Measurements from ENCODE around the gene PTGIR.

The PTGIR gene

DNA sequence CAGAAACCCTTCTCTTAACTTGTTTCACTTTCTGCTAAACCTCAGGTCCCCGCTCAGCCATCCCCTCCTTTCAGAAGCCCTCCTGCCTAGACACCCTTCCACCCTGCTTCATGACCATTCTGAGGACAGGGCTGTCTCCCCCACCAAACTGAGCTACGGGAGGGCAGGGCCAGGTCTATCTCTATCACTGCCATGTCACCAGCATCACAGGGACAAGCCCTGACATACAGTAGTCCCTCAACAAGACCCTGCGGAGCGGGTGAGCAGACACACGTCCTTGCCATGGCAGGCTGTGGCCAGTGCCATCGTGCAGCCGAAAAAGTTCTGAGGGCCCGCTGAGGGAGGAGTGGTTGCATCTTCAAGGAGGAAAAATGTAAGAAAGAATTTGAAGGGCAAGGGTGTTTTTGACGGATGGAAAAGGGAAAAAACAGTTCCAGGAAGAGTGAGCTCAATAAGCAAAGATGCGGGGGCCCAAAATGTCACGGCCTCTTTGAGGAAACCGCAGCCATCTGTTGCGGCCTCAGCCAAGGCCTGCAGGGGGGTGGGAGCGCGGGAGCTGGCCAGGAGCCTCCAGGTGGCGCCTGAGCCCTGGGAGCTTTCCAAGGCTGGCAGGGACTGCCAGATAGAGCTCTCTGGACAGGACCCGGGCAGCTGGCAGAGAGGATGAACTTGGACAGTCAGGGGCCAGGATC, 8.1 kb downstream of the PTGIR start:
- no peaks in the 10 kb centered on the region for H3K79me2 ChIP-seq (ENCODE audit: control insufficient read depth, insufficient read depth, low read length)
- no CpG with 5 or more reads among the region's 17 CpGs for whole genome bisulfite sequencing (ENCODE audit: extremely low coverage, insufficient coverage, low lambda C conversion rate)
- no peak overlapping the region for H2BK5ac ChIP-seq (ENCODE audit: low read length)
- H3K4me2 ChIP-seq (ENCODE audit: low read length): no peak overlapping the region
- peaks cover 2% of the 10 kb centered on the region for H3K4me1 ChIP-seq (ENCODE audit: control insufficient read depth, low read depth, low read length)
- no peak overlapping the region for H2BK120ac ChIP-seq (ENCODE audit: low read depth, low read length)
- H4K5ac ChIP-seq (ENCODE audit: low read length): no peak overlapping the region
- H3K27ac ChIP-seq (ENCODE audit: low read depth, low read length): no peak overlapping the region
- no peaks in the 10 kb centered on the region for H3K27me3 ChIP-seq (ENCODE audit: insufficient read depth, low read length, poor library complexity)
- DNase-seq: peak; percentile 73
- H3K4me3 ChIP-seq (ENCODE audit: low read length): no peak overlapping the region
- H3K36me3 ChIP-seq (ENCODE audit: control insufficient read depth, insufficient read depth, low read length): no peaks in the 10 kb centered on the region
- H3K4ac ChIP-seq (ENCODE audit: low read depth, low read length): no peak overlapping the region
- H3K23ac ChIP-seq (ENCODE audit: low read length): peak overlapping the region; percentile 80
- H2BK15ac ChIP-seq (replicated peaks; ENCODE audit: low read depth): no peak overlapping the region
- no peak overlapping the region for H2AK5ac ChIP-seq (ENCODE audit: low read length)
- H3K79me1 ChIP-seq (ENCODE audit: low read length): no peaks in the 10 kb centered on the region
- H3K18ac ChIP-seq (ENCODE audit: low read length): no peak overlapping the region
- no peak overlapping the region for H3K9ac ChIP-seq (ENCODE audit: low read length)
- peak overlapping the region; percentile 64 for H3K56ac ChIP-seq (ENCODE audit: low read length)
- H4K8ac ChIP-seq (ENCODE audit: low read depth, low read length): no peak overlapping the region

DNA sequence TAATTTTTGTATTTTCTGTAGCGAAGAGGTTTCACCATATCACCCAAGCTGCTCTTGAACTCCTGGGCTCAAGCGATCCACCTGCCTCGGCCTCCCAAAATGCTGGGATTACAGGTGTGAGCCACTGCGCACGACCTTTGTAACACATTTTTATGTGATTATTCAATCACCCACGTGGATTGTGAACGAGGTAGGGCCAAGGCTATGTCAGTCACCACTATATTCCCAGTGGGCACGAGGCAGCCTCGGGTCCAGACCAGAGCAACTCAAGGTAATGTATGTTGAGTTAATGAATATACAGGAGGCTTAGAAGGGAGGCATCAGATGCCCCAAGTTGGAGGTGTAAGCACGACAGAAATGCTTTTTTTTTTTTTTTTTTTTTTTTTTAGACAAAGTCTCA, 8.9 kb downstream of the PTGIR start:
- Histone ChIP-seq H3K56ac (ENCODE audit: low read length) (no peak overlapping the region), H3K36me3 (ENCODE audit: control insufficient read depth, insufficient read depth, low read length) (no peaks in the 10 kb centered on the region), H3K18ac (ENCODE audit: low read length) (no peak overlapping the region), H4K8ac (ENCODE audit: low read depth, low read length) (no peak overlapping the region), H3K27ac (ENCODE audit: low read depth, low read length) (no peak overlapping the region), H4K5ac (ENCODE audit: low read length) (no peak overlapping the region), H3K79me2 (ENCODE audit: control insufficient read depth, insufficient read depth, low read length) (no peaks in the 10 kb centered on the region), H3K9ac (ENCODE audit: low read length) (no peak overlapping the region), H2BK120ac (ENCODE audit: low read depth, low read length) (no peak overlapping the region), H3K4me1 (ENCODE audit: control insufficient read depth, low read depth, low read length) (no peaks in the 10 kb centered on the region), H3K4ac (ENCODE audit: low read depth, low read length) (no peak overlapping the region), H3K79me1 (ENCODE audit: low read length) (no peaks in the 10 kb centered on the region), H3K4me3 (ENCODE audit: low read length) (no peak overlapping the region), H2AK5ac (ENCODE audit: low read length) (no peak overlapping the region), H3K27me3 (ENCODE audit: insufficient read depth, low read length, poor library complexity) (no peaks in the 10 kb centered on the region), H3K23ac (ENCODE audit: low read length) (no peak overlapping the region), H2BK15ac (replicated peaks; ENCODE audit: low read depth) (no peak overlapping the region), H2BK5ac (ENCODE audit: low read length) (no peak overlapping the region), H3K4me2 (ENCODE audit: low read length) (no peak overlapping the region)
- no CpG with 5 or more reads among the region's 10 CpGs for WGBS (ENCODE audit: extremely low coverage, insufficient coverage, low lambda C conversion rate)
- no peak for DNase-seq

DNA sequence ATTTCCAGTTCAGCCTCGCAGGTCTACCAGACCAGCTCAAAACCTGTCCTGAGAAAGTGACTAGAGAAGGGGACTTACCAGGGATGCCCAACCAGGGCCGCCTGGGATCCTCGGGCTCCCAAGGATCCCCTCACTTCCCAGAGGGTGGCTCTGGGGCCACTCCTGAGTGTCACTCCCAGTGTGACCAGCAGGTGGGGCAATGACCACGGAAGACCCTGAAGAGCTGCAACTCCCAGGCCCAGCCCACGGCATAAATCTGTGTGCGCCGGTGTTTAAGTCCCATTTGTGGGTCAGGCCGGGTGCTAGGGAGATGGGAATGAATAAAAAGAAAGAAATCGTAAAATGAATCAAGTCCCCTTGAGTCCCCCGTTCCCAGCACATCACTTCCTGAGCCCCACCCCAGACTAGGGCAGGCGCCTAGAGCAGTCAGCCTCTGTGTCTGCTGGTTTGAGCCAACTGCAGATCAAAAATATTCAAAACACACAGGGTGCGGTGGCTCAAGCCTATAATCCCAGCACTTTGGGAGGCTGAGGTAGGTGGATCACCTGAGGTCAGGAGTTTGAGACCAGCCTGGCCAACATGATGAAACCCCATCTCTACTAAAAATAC, 10.7 kb downstream of the PTGIR start:
- no peak overlapping the region for H2BK15ac ChIP-seq (replicated peaks; ENCODE audit: low read depth)
- H2BK5ac ChIP-seq (ENCODE audit: low read length): no peak overlapping the region
- H2AK5ac ChIP-seq (ENCODE audit: low read length): no peak overlapping the region
- no peak overlapping the region for H3K9ac ChIP-seq (ENCODE audit: low read length)
- no peak overlapping the region for H3K56ac ChIP-seq (ENCODE audit: low read length)
- WGBS (ENCODE audit: extremely low coverage, insufficient coverage, low lambda C conversion rate): no CpG with 5 or more reads among the region's 12 CpGs
- H3K4me3 ChIP-seq (ENCODE audit: low read length): no peak overlapping the region
- H3K79me2 ChIP-seq (ENCODE audit: control insufficient read depth, insufficient read depth, low read length): no peaks in the 10 kb centered on the region
- H3K4me1 ChIP-seq (ENCODE audit: control insufficient read depth, low read depth, low read length): no peaks in the 10 kb centered on the region
- peaks cover 5% of the 10 kb centered on the region for H3K36me3 ChIP-seq (ENCODE audit: control insufficient read depth, insufficient read depth, low read length)
- no peak overlapping the region for H3K4me2 ChIP-seq (ENCODE audit: low read length)
- peak; percentile 80 for DNase-seq
- H3K4ac ChIP-seq (ENCODE audit: low read depth, low read length): no peak overlapping the region
- H3K18ac ChIP-seq (ENCODE audit: low read length): no peak overlapping the region
- no peak overlapping the region for H3K23ac ChIP-seq (ENCODE audit: low read length)
- no peak overlapping the region for H4K5ac ChIP-seq (ENCODE audit: low read length)
- no peak overlapping the region for H3K27ac ChIP-seq (ENCODE audit: low read depth, low read length)
- H3K27me3 ChIP-seq (ENCODE audit: insufficient read depth, low read length, poor library complexity): no peaks in the 10 kb centered on the region
- H3K79me1 ChIP-seq (ENCODE audit: low read length): no peaks in the 10 kb centered on the region
- no peak overlapping the region for H2BK120ac ChIP-seq (ENCODE audit: low read depth, low read length)
- H4K8ac ChIP-seq (ENCODE audit: low read depth, low read length): no peak overlapping the region

DNA sequence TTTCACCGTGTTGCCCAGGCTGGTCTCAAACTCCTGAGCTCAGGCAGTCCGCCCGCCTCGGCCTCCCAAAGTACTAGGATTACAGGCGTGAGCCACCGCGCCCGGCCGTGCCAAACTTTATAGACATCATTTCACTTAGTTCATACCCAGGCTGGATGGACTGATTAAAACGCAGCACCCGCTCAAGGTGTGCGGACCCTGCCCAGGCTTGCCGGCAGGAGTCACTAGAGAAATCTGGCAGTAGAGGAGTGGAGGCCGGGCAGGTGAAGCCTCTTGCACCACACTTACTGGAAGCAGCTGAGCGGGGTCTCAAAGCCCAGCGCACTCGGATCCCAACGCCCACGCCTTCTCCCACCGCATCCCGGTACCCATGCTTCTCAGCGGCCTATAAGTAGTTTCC, 11.4 kb downstream of the PTGIR start:
- H3K4me2 ChIP-seq (ENCODE audit: low read length): no peak overlapping the region
- H3K36me3 ChIP-seq (ENCODE audit: control insufficient read depth, insufficient read depth, low read length): peaks cover 10% of the 10 kb centered on the region
- no peak overlapping the region for H3K27ac ChIP-seq (ENCODE audit: low read depth, low read length)
- H3K56ac ChIP-seq (ENCODE audit: low read length): no peak overlapping the region
- H3K27me3 ChIP-seq (ENCODE audit: insufficient read depth, low read length, poor library complexity): no peaks in the 10 kb centered on the region
- H4K8ac ChIP-seq (ENCODE audit: low read depth, low read length): no peak overlapping the region
- no peaks in the 10 kb centered on the region for H3K79me1 ChIP-seq (ENCODE audit: low read length)
- H2BK15ac ChIP-seq (replicated peaks; ENCODE audit: low read depth): no peak overlapping the region
- H3K9ac ChIP-seq (ENCODE audit: low read length): no peak overlapping the region
- H2AK5ac ChIP-seq (ENCODE audit: low read length): no peak overlapping the region
- no peak overlapping the region for H3K18ac ChIP-seq (ENCODE audit: low read length)
- no peak overlapping the region for H3K4me3 ChIP-seq (ENCODE audit: low read length)
- H4K5ac ChIP-seq (ENCODE audit: low read length): no peak overlapping the region
- H3K4ac ChIP-seq (ENCODE audit: low read depth, low read length): no peak overlapping the region
- no CpG with 5 or more reads among the region's 22 CpGs for WGBS (ENCODE audit: extremely low coverage, insufficient coverage, low lambda C conversion rate)
- no peak overlapping the region for H2BK120ac ChIP-seq (ENCODE audit: low read depth, low read length)
- DNase-seq: no peak
- H3K23ac ChIP-seq (ENCODE audit: low read length): no peak overlapping the region
- H3K79me2 ChIP-seq (ENCODE audit: control insufficient read depth, insufficient read depth, low read length): no peaks in the 10 kb centered on the region
- no peaks in the 10 kb centered on the region for H3K4me1 ChIP-seq (ENCODE audit: control insufficient read depth, low read depth, low read length)
- H2BK5ac ChIP-seq (ENCODE audit: low read length): no peak overlapping the region

DNA sequence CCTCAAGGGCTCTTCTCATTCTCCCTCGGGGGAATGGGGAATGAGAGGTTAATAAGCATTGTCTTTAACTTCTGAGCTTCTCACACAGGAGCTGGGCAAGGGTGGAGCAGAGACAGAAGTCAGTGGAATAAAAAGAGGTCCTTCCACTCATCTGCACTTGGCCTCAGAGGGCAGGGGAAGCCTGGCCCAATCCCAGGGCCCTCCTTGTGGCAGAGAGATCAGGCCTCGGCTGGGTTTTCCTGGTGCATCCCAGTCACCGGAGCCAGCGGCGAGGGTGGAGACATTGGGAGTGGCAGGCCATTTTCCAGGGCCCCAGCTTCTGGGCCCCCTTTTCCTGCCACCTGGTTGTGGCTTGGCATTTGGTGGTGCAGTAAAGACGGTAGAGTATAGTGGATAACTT, 13.1 kb downstream of the PTGIR start:
- no peak overlapping the region for H4K8ac ChIP-seq (ENCODE audit: low read depth, low read length)

More for the DNA sequence above, 13.1 kb downstream of the PTGIR start:
- Histone ChIP-seq H3K9ac (ENCODE audit: low read length) (no peak overlapping the region), H3K27ac (ENCODE audit: low read depth, low read length) (no peak overlapping the region), H3K4me3 (ENCODE audit: low read length) (no peak overlapping the region), H3K23ac (ENCODE audit: low read length) (no peak overlapping the region), H3K27me3 (ENCODE audit: insufficient read depth, low read length, poor library complexity) (no peaks in the 10 kb centered on the region), H2BK5ac (ENCODE audit: low read length) (no peak overlapping the region), H3K4me2 (ENCODE audit: low read length) (no peak overlapping the region), H2BK120ac (ENCODE audit: low read depth, low read length) (no peak overlapping the region), H3K36me3 (ENCODE audit: control insufficient read depth, insufficient read depth, low read length) (peaks cover 24% of the 10 kb centered on the region), H3K79me2 (ENCODE audit: control insufficient read depth, insufficient read depth, low read length) (no peaks in the 10 kb centered on the region), H3K18ac (ENCODE audit: low read length) (no peak overlapping the region), H3K4ac (ENCODE audit: low read depth, low read length) (no peak overlapping the region), H4K5ac (ENCODE audit: low read length) (no peak overlapping the region), H3K79me1 (ENCODE audit: low read length) (peaks cover 11% of the 10 kb centered on the region), H2BK15ac (replicated peaks; ENCODE audit: low read depth) (no peak overlapping the region), H3K4me1 (ENCODE audit: control insufficient read depth, low read depth, low read length) (no peaks in the 10 kb centered on the region), H3K56ac (ENCODE audit: low read length) (no peak overlapping the region), H2AK5ac (ENCODE audit: low read length) (no peak overlapping the region)
- WGBS (ENCODE audit: extremely low coverage, insufficient coverage, low lambda C conversion rate): no CpG with 5 or more reads among the region's 6 CpGs
- DNase-seq: no peak
